HG03039 (cell line): ENCODE data around the gene PXMP2.

Experiments
- ATAC-seq: cut with Tn5 transposase; IDR thresholded peaks from one replicate; pipeline ENCODE4 v1.9.1; 2021; ENCODE audit warnings: mild to moderate bottlenecking, moderate library complexity; ENCODE audit not compliant: unreplicated experiment

Gene PXMP2

GRCh38 chr12:132687211-132688164, at the start of gene PXMP2, which contains the start of gene POLE:
PXMP2 (plus strand) TSS chr12:132687587; CDS start chr12:132687671, 84 bp downstream.
POLE (minus strand) TSS chr12:132687342; CDS start chr12:132687315, 27 bp downstream.
- peak; percentile 85 for ATAC-seq

GRCh38 chr12:132637811-132638210, 49.6 kb upstream of the PXMP2 start:
- no peak for ATAC-seq

GRCh38 chr12:132638541-132639408, 48.6 kb upstream of the PXMP2 start:
- no peak for ATAC-seq

GRCh38 chr12:132639956-132640520, 47.3 kb upstream of the PXMP2 start:
- no peak for ATAC-seq

- ATAC-seq = no peak
These were observed 46.5 kb upstream of the PXMP2 start for GRCh38 chr12:132640936-132641335.

- ATAC-seq = no peak
These were observed 45.4 kb upstream of the PXMP2 start for GRCh38 chr12:132641811-132642650.

- no peak for ATAC-seq
These were observed 44.2 kb upstream of the PXMP2 start for GRCh38 chr12:132642846-132643835.

- no peak for ATAC-seq
These were observed 40.5 kb upstream of the PXMP2 start for GRCh38 chr12:132646850-132647249.

GRCh38 chr12:132647858-132648257, 39.5 kb upstream of the PXMP2 start:
- no peak for ATAC-seq

- ATAC-seq = no peak
These were observed 38.7 kb upstream of the PXMP2 start for GRCh38 chr12:132648616-132649225.

GRCh38 chr12:132649226-132649945, 38.0 kb upstream of the PXMP2 start:
- no peak for ATAC-seq

- no peak for ATAC-seq
These were observed 35.8 kb upstream of the PXMP2 start for GRCh38 chr12:132651444-132652100.

- ATAC-seq = no peak
These were observed 33.7 kb upstream of the PXMP2 start for GRCh38 chr12:132653567-132654290.

GRCh38 chr12:132657004-132657727, 30.2 kb upstream of the PXMP2 start:
- ATAC-seq = no peak

- no peak for ATAC-seq
These were observed 29.1 kb upstream of the PXMP2 start for GRCh38 chr12:132658149-132658894.
